GM21423 (cell line): ENCODE data around the gene DNAH7.

Source experiments
- ATAC-seq: cut with Tn5 transposase; IDR thresholded peaks from one replicate; pipeline ENCODE4 v1.9.1; 2021; ENCODE audit warnings: mild to moderate bottlenecking, moderate library complexity; ENCODE audit not compliant: unreplicated experiment

DNAH7 gene

DNA sequence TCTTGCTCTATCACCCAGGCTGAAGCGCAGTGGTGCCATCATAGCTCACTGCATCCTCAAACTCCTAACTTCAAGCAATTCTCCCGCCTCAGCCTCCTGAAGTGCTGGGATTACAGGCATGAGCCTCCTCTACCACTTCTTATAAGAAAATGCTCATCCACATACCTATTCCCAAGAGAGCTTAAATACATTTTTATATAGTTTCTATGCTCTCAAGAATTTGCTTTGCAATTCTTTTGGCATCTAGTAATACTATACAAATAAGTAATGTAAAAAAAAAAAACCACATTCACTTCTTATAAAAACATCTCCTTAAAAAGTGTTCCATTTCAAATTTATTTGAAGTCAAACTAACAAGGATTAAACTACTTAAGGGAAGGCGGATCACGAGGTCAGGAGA lies 197.3 kb downstream of the DNAH7 start:
- ATAC-seq: no peak

DNA sequence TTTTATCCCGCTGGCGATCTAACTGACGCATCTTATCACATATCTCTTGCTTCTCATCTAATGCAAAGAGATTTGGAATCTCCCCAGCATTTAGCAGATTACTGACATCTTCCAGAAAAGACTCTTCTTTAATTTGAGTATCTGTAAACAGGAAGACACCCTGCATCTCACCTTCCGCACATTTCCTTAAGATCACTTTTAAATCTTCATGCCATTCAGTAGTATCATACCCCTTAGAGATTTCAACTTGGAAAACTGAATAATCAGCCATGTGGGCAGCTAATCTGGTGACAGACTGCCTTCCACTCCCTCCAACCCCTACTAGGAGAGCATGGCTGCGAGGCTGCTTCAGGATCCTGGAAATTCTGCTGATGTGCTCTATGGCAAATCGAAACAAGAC lies 204.3 kb downstream of the DNAH7 start:
- ATAC-seq: no peak

DNA sequence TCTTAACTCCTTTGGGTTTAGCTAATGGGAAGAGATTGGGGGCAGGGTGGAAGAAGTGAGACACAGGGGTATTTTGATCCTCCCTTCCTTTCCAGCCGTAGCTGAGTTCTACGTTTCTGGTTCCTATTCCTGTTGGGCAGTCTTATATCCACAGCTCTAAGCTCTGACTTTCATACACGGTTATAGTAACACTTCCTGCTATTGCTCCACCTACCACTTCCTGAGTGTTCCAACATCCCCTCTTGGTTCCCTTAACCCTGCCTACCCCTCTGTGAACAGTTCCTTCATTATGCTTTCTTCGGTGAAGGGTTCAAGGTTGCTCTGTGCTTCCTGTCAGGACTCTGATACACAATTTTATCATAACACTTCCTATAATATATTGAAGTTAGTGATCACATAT lies 205.1 kb downstream of the DNAH7 start:
- ATAC-seq: no peak

DNA sequence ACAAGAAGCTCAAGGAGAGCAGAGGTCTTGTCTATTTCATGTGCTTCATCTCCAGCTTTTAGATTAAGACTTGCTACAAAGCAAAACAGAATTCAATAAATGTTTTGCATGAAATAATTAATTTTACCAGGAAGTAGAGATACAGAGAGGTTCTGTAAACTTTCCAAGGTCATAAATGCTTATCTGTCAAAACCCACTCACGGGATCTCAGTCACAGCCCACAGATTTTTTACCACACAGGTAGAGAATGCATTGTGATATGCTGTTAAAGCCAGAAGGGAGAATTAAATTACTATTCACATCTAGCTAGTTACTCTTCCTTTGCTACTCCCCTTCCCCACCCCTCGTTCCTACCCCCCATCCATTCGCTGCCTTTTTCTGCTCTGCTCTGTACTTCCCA lies 205.5 kb downstream of the DNAH7 start:
- ATAC-seq: no peak

DNA sequence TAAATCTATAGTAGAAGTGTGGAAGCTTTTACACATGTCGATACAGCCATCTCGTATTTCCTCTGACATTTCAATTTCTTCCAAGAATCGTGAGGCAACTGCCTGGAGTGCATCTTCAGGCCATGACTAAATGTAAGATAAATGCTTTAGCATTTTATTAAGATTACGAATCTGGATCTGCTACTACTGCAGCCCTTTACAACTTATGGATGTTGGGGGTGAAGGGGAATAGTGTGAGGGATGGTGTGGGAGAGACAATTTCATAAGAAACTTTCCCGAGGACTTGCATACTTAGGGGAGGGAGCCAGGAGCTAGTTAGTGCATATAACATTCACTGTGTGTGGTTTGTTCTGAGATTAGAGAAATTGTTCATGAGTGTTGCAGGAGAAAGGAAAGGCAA lies 206.8 kb downstream of the DNAH7 start:
- ATAC-seq: no peak

DNA sequence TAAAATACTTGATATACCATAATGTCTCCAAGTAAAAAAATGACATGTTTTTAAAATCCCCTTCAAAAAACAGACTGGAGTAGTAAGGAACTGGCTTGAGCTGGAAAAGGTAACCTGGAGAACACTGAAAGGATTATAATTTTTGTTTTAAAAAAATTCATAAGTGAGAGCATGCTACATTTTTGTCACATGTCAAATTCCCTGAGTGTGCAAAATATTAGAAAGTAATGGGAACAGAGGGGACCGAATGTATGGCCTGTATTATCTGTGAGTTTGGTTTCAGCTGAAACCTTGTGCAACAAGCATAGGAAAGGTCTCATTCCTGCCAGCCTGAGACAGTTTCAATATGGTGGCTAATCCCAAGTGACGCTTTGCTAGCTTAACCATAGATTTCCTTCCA lies 209.1 kb downstream of the DNAH7 start:
- no peak for ATAC-seq

DNA sequence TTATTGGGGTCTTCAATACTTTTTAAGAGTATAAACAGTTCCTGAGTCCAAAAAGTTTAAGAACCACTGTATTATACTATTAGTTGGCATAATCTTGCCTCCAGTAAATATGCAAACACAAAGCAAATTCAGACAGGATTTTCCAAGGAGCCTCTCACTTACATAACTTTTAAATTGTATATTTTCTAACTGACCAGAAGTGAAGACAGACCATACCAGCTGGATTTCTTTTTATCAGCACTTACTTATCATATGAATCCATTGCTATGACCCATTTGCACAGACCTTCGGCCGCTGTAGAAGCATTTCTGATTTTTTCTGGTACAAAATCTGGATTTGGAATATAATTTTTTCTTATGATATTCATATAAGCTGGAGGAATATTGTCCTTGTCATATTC lies 211.5 kb downstream of the DNAH7 start:
- no peak for ATAC-seq

DNA sequence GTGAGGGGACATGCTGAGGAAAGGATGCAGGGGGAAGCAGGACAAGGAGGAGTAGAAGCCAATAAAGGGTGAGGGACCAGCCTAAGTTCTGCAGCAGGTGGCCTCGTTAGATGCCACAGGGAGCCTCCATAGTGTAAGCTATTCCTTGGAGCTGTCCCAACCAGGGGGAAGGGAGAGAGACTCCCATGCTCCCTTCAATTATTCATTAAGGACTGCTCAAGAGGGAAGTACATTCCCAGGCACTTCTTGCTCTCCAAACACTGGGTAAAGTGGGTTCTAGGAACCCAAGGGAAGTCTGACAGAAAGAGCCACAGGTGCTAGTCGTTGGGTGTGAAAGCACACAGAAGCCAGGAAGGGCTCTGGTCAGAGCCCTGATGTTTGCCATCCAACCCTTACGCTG lies 217.9 kb downstream of the DNAH7 start:
- no peak for ATAC-seq

DNA sequence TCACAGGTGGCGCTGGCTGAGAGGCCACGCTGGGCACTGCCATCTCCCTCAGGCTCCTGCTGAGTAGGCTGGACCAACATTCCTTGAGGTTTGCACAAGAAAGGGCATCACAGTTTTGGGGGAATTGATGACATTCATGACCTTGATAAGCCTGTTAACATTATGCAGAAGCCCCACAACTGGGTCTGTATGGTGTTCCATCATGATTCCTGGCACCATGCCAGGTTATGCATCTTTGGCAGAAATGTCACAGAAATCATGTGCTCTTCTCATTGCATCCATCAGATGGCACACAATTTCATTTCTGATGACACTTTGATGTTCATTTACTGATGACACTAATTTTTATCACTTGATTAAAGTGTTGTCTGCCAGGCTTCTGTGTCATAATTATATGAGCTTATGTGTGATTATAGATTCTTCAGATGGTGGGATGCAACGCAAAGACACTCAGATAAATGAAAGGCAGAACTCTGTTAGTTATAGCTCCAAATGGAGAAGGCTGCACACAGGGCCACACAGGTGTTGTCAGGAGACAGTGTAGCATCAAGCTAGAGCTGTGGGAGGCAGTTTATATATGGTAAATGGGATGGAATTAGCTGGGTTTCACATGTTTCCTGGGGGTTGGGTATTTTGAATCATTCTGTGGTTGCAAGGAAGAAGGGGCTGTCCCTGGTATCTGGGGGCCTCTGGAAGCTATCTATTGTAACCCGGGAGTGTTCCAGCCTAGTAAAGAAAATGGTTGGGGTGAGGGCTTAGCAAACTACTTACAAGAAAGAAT lies 220.3 kb downstream of the DNAH7 start:
- no peak for ATAC-seq

DNA sequence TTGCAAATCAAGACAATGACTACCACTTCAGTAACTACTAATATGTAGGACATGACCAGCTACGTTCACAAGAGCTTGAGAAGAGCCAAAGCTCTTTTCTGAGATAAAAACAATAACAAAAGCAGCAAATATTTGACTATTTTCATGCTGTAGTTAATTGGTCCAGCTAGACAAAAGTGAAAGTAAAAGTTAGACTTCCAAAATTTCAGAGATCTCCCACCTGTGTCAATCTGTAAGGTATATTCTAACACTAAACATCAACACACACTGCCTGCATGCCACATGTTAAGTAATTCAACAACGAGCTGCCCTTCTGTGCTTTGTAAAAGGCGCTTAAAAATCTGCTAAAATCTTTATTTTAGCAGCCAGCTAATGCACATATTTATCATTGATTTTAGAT lies 225.7 kb downstream of the DNAH7 start:
- no peak for ATAC-seq

DNA sequence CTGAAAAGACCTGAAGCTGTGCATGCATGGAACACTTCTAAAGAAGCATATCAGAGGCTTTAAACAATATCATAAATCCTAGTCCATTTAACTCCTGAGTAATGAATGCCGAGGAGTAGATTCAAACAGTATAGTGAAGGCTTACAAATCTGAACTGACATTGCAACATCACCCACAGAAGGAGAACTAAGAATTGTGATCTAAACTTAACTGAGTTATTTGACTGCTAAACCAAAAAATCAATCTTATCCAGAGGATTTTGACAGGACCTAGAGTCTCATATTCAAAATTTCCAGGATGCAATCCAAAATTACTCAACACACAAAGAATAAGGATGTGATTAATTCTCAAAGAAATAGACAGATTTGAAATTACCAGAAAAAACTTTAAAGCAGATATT lies 230.6 kb downstream of the DNAH7 start:
- ATAC-seq: no peak

DNA sequence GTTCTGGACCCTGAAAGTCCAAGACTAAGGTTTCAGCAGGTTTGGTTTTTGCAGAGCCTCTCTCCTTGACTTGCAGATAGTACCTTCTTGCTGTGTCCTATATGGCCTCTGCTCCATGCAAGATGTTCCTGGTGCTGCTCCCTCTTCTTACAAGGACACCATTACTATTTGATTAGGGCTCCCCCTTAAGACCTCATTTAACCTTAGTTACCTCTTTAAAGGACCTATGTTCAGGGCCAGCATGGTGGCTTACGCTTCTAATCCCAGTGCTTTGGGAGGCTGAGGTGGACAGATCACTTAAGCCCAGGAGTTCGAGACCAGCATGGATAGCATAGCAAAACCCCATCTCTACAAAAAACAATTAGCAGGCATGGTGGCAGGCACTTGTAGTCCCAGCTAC lies 232.6 kb downstream of the DNAH7 start:
- ATAC-seq: no peak

DNA sequence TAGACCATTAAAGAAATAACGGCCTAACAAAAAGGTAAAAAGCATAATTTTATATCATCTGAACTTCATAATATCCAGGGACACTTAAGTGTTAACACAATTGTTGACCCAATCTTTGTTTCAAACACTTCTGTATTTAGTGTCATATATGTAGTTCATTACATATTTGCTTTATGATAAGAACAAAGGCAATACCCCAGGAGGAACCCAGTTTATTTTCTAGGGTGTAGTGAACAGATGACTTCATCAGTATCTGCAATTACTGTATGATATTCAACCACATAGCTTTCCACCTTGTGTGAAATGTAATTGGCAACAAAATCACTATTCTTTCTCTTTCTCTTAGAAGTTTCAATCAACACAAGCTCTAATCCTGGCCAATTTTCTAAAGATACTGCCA lies 233.8 kb downstream of the DNAH7 start:
- no peak for ATAC-seq

DNA sequence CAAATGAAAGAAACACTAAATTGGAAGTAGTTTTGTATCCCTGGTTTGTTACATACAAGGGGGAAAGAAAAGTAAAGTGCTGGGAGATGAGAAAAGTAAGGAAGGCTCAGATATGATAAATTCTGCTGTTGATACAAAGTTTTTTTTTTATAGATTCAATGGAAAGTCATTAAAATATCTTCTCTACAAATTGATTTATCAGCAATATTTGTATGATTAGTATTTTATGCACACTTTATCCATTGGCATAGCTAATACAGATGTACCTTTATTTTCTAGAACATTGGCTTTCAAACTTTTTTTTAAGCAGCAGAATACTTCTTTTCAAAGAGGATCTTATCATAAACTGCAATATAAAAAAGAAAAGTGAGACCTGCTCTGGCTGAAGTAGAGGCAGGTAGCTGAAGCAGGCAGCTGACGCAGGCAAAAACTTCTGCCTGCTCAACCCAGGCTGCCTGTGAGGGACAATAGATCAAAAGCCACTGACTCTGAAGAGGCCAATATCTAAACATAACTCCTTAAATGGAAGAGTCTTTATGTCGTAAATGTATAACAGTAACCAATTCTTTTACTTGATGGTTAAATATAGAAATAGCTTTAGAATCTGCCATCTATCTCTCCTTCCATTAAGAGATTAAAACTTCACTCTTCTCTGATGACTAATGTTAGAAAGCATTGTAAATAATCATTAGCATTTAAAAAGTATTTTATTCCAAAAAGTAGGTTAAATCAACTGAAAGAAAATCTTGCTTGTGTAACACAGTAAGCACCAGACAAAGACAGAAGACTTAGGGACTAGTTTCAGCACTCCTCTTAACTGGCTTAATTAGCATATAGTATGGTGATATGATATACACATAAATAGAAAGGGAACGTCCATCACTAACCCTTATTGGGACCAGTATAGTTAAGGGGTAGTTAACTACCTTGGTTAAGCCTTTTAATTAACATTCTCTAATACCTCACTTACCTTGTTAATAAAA lies 237.4 kb downstream of the DNAH7 start:
- no peak for ATAC-seq

DNA sequence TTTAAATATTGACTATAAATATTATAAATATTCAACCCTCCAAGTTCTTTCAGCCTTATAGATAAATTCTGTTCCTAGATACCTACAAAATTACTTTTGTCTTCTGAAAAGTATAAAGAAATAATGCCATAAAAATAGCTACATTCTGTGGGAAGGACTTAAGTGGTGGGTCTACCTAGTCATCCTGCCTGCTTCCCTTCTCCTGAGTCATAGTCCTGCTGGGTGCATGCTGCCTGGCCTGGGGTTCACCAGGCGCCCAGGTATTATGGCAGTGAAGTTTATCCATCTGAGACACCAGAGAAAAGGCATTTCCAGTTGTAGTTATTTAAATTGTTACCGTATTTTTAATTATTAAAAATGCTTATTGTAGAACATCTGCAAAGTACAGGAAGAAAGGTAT lies 244.2 kb downstream of the DNAH7 start:
- no peak for ATAC-seq

DNA sequence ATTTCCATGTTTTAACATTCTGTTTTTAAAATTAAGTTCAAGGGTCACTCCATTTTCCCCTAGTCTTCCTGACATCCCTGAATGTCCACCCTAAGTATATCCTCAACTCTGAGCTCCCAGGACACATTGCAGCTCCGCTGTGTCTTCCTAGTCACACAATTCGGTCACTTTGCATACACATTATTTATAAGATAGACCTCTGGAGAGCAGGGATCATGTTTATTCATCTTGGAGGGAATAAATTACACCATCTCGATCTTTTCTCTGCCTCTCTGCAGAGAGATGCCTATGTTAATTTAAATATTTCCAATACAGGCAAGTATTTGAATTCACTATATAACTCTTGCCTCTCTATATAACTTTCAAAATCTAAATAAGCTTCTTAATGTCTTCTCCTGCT lies 245.4 kb downstream of the DNAH7 start:
- no peak for ATAC-seq

DNA sequence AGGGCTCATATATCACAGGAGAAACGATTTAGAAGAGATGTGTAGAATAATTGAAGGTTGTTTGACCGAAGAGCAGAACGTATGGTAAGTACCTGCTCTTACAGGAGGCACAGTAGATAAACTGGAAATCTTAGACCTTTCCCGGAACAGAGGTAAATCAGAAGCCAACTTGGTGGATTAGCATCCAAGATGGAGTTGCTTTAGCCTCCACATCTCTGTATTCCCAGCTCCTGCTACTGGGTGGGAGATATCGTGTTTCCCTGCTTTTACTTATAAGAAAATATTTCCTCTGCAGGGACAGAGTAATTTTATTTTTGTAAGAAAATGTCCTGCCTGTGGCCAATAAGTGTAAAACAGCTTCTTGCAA lies 247.1 kb downstream of the DNAH7 start:
- ATAC-seq: no peak

DNA sequence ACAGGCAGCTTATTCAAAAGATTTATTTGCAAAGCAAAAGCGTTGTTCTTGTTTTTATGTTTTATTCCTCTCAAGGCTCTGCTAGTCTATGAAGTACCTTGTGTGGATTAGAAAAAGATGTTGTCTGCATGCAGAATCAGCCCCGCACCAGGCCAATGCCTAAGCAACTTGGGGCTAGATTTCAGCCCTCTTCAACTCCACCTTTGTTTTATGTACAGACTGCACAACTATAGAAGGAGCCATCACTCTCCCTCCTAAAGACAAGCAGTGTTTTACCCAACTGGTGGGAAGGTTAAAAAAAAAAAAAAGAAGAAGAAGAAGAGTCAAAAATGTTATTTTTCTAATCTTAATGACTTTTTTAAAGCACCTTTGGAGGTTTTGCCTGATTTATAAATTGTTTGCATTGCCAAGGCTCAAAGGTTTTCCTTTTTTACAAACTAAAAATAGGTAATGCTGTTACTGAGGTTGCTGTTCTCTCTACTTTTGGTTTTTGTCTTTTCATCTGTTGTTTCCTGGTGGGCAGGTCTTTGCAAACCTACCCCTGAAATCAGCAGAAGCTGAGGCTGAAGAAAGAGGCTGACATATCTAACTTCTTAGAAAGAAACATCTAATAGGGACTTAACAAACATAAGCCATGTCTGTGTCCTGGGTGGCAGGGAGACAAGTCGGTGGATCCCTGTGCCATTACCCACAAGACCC lies 247.6 kb downstream of the DNAH7 start:
- ATAC-seq: no peak

DNA sequence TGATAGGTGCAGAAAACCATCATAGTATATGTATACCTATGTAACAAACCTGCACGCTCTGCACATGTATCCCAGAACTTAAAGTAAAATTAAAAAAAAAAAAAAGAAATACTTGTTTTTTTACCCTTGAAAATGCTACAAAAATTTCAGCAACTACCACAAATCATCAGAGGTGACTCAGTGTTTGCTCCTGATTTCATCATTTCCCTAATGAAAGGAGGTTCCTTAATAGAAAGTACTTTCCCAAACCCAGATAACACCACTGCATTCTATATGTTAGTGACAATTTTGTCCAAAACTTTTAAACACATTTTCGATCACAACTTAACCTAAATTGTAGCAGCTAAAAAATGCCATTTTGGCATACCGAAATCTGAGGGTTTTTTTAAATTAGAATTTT lies 248.3 kb downstream of the DNAH7 start:
- ATAC-seq: no peak

DNA sequence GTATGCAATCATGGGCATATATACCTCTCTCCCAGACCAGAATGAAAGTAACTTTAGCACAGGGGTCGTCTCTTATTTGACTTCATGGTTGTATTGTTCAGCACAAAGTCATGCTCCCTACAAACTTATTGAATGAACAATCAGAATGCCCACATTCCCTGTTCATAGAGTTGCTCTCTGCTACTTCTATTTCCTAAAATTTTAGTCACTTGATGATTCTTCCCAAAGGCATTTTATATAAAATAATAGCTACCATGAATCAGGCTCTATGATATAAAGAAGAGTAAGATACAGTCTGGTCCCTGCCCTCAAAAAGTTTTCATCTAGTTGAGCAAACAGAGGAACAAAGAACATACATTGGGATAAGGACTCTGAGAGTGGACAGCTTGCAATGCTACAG lies 249.4 kb downstream of the DNAH7 start:
- no peak for ATAC-seq

DNA sequence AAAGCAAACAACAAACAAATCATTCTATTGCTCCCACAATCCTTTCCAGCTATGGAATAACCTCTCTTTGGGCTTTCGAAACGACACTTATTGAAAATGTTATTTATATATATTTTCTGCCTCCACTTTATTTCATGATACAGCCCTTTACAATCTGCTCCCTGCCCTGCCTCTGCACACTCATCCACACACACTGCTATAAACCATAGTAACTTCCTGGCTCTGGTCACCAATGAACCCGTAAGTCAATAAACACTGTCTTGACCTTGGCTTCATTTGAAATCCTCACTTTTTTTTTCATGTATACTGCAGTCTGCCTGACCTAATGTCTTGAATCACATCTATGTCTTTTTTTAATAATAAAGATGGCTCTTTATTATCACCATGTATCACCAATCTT lies 250.1 kb downstream of the DNAH7 start:
- no peak for ATAC-seq

DNA sequence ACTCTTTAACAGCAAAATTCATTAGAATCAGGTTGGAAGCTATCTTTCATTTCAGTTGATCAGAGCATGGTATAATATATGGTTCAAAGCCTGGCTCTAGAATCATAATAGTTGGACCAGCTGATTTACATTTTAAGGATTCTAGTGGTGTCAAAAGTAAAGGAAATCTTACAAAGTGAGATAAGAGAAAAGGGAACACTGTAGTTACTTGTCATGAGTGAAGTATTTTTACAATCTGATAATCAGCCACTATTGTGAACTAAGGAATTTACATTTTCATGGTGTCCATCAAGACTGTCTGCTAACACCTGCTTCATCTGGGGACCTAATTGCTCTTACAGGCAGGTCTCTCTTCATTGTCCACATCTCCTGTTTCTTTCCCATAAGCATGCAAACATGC lies 250.5 kb downstream of the DNAH7 start:
- no peak for ATAC-seq
